Effector memory CD4-positive, alpha-beta T cell (primary cell): ENCODE results near the gene FBLN1.
"Not testable (repeated sequence)": the region's sequence is repeated elsewhere in the genome, so short reads cannot be mapped to it uniquely, and the experiment has no call there.

Experiments
- DNase-seq, 3 donors: peaks; one replicate each; pipeline ENCODE4 v3.0.0-alpha.2; 2020
- H3K27ac ChIP-seq: 2 replicates; pipeline ENCODE4 v1.7.0; 2013; ENCODE audit warnings: mild to moderate bottlenecking, low read length, moderate library complexity; ENCODE audit not compliant: insufficient read depth, poor library complexity, severe bottlenecking
- H3K27me3 ChIP-seq: replicated peaks from 2 replicates; pipeline ENCODE4 v1.7.0; 2013; ENCODE audit warnings: mild to moderate bottlenecking, low read length; ENCODE audit not compliant: insufficient read depth, control insufficient read depth, poor library complexity, severe bottlenecking
- H3K36me3 ChIP-seq: 2 replicates; pipeline ENCODE4 v1.7.0; 2013; ENCODE audit warnings: mild to moderate bottlenecking, low read length, moderate library complexity; ENCODE audit not compliant: control insufficient read depth, insufficient read depth
- H3K4me1 ChIP-seq: 2 replicates; pipeline ENCODE4 v1.7.0; 2013; ENCODE audit warnings: low read length, mild to moderate bottlenecking; ENCODE audit not compliant: control insufficient read depth, insufficient read depth, poor library complexity, severe bottlenecking
- H3K4me3 ChIP-seq: 2 replicates; pipeline ENCODE4 v1.7.0; 2013; ENCODE audit warnings: low read length, low read depth, mild to moderate bottlenecking; ENCODE audit not compliant: insufficient read depth, poor library complexity, severe bottlenecking
- H3K9me3 ChIP-seq: 2 replicates; pipeline ENCODE4 v1.7.0; 2013; ENCODE audit warnings: mild to moderate bottlenecking, low read length, moderate library complexity; ENCODE audit not compliant: control insufficient read depth

FBLN1 gene

GRCh38 chr22:45462034-45462655 lies 40.5 kb upstream of the FBLN1 start:
- Histone ChIP-seq H3K27me3 (no peaks in the 10 kb centered on the region), H3K36me3 (no peaks in the 10 kb centered on the region), H3K4me3 (no peak overlapping the region), H3K27ac (no peak overlapping the region), H3K4me1 (no peaks in the 10 kb centered on the region), H3K9me3 (no peaks in the 10 kb centered on the region)
- DNase-seq = no peak

DNA sequence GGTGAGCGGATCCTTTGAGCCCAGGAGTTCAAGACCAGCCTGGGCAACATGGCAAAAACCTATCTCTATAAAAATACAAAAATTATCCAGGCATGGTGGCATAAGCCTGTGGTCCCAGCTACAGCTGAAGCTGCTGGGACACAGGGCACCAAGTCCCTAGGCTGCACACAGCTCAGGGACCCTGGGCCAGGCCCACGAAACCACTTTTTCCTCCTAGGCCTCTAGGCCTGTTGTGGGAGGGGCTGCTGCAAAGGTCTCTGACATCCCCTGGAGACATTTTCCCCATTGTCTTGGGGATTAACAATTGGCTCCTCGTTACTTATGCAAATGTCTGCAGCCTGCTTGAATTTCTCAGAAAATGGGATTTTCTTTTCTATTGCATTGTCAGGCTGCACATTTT lies 39.0 kb upstream of the FBLN1 start:
- DNase-seq, H3K9me3 ChIP-seq, H3K4me3 ChIP-seq, H3K36me3 ChIP-seq, H3K27ac ChIP-seq, H3K27me3 ChIP-seq, H3K4me1 ChIP-seq: not testable (repeated sequence)

DNA sequence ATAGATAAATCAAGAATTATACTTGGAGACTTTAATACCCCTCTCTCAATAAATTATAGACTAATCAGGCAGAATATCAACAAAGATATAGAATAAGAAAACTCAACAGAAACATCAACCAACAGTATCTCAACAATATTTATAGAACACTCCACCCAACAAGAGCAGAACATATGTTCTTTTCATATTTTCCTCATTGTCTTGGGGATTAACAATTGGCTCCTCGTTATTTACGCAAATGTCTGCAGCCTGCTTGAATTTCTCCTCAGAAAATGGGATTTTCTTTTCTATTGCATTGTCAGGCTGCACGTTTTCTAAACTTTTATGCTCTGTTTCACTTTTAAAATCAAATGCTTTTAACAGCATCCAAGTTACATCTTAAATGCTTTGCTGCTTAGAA lies 37.0 kb upstream of the FBLN1 start:
- no peak overlapping the region for H3K27ac ChIP-seq
- DNase-seq = no peak
- no peaks in the 10 kb centered on the region for H3K9me3 ChIP-seq
- no peak overlapping the region for H3K4me3 ChIP-seq
- H3K27me3 ChIP-seq = no peaks in the 10 kb centered on the region
- no peaks in the 10 kb centered on the region for H3K4me1 ChIP-seq
- H3K36me3 ChIP-seq = no peaks in the 10 kb centered on the region

GRCh38 chr22:45468872-45469271 lies 33.8 kb upstream of the FBLN1 start:
- Histone ChIP-seq H3K36me3 (no peaks in the 10 kb centered on the region), H3K9me3 (no peaks in the 10 kb centered on the region), H3K27ac (no peak overlapping the region), H3K4me3 (no peak overlapping the region), H3K27me3 (no peaks in the 10 kb centered on the region), H3K4me1 (no peaks in the 10 kb centered on the region)
- no peak for DNase-seq

DNA sequence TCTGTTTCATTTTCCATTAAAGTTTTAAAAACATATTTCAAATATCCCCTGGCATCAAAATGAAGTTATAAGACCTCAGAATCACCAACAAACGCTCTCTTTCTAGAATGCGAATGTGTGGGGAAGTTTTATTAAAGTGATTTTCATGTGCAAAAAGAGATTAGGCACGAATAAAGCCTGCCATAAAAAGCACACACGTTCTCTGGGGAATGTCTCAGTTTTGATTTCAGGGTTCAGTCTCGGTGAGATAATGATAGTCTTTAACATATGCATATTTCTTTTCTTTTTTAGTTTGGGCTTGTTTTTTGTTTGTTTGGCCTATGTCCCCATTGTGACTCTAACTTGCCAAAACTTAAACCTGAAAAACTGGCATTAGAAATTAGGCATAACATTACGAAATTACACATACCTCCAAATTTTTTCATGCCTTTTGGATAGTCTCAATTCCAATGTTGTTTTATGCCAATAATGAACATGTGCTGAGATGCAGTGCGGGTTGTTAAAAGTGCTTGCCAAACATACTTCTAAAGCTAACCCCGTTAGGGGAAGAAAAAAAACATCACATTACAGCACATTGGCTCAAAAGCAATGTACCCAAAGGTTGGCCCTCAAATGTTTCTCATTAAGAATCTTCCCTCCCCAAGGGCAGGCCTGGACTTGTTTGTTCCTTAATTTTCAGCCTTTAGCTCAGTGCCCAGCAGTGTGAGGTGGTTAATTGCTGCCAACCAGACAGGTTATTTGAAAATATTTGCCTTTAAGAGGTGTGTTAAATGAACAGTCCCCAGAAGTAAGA lies 33.2 kb upstream of the FBLN1 start:
- DNase-seq = no peak
- Histone ChIP-seq H3K27ac (no peak overlapping the region), H3K36me3 (no peaks in the 10 kb centered on the region), H3K4me3 (no peak overlapping the region), H3K27me3 (no peaks in the 10 kb centered on the region), H3K9me3 (no peaks in the 10 kb centered on the region), H3K4me1 (no peaks in the 10 kb centered on the region)

GRCh38 chr22:45470871-45471270 lies 31.8 kb upstream of the FBLN1 start:
- no peaks in the 10 kb centered on the region for H3K9me3 ChIP-seq
- H3K4me3 ChIP-seq = no peak overlapping the region
- no peaks in the 10 kb centered on the region for H3K36me3 ChIP-seq
- H3K27ac ChIP-seq = no peak overlapping the region
- H3K27me3 ChIP-seq = peaks cover 3% of the 10 kb centered on the region
- DNase-seq = no peak
- H3K4me1 ChIP-seq = no peaks in the 10 kb centered on the region

GRCh38 chr22:45472426-45472825 lies 30.3 kb upstream of the FBLN1 start:
- H3K4me1 ChIP-seq = no peaks in the 10 kb centered on the region

GRCh38 chr22:45473626-45474237 lies 29.0 kb upstream of the FBLN1 start:
- no peak overlapping the region for H3K27ac ChIP-seq
- H3K9me3 ChIP-seq = no peaks in the 10 kb centered on the region
- no peak overlapping the region for H3K4me3 ChIP-seq
- peaks cover 3% of the 10 kb centered on the region for H3K27me3 ChIP-seq
- no peak for DNase-seq
- H3K36me3 ChIP-seq = no peaks in the 10 kb centered on the region
- no peaks in the 10 kb centered on the region for H3K4me1 ChIP-seq

More at GRCh38 chr22:45472426-45472825, 30.3 kb upstream of the FBLN1 start:
- H3K36me3 ChIP-seq = no peaks in the 10 kb centered on the region
- no peak for DNase-seq
- H3K4me3 ChIP-seq = no peak overlapping the region
- no peak overlapping the region for H3K27ac ChIP-seq
- no peaks in the 10 kb centered on the region for H3K9me3 ChIP-seq
- peaks cover 3% of the 10 kb centered on the region for H3K27me3 ChIP-seq

GRCh38 chr22:45475063-45475747 lies 27.5 kb upstream of the FBLN1 start:
- no peaks in the 10 kb centered on the region for H3K4me1 ChIP-seq
- H3K9me3 ChIP-seq = no peaks in the 10 kb centered on the region
- no peak overlapping the region for H3K4me3 ChIP-seq
- DNase-seq = no peak
- H3K27ac ChIP-seq = no peak overlapping the region
- no peaks in the 10 kb centered on the region for H3K36me3 ChIP-seq
- H3K27me3 ChIP-seq = peaks cover 3% of the 10 kb centered on the region
